ENCODE measurements around the gene TTLL13. TPM values are rescaled to one million over a fixed set of nuclear protein-coding genes. Genes with fewer than 3 reads are reported as not detected.

TTLL13 gene
- total RNA-seq, 4 donors from 2014 or later, result not detected

DNA sequence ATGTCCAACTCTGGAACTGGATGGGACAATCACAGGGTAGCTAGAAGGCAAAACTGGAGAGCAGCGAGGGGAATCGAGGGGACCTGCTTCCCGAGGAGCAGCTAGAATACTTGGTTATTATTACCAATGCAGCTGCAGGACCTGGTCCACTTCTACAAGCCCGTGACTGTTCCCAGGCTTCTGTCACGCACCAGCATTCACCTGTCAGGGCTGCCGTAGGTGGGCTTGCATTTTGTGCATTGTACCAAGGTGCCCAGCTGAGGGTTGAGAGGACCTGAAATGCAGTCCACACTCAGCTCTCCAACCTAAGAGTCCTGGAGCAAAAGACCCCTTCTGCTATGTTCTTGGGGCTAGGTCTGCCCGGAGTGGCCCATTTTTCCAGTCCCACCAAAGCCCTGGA is 45.9 kb upstream of the TTLL13 start:
- no peaks in the 10 kb centered on the region for H3K9me3 ChIP-seq
- H3K36me3 ChIP-seq, result peaks cover 0 to 29% (median 0%) of the 10 kb centered on the region in 3 donors
- no peak overlapping the region for H3K27ac ChIP-seq
- no peak overlapping the region for H3K4me3 ChIP-seq
- DNase-seq, result no peak
- TF ChIP-seq, protein P1, sequence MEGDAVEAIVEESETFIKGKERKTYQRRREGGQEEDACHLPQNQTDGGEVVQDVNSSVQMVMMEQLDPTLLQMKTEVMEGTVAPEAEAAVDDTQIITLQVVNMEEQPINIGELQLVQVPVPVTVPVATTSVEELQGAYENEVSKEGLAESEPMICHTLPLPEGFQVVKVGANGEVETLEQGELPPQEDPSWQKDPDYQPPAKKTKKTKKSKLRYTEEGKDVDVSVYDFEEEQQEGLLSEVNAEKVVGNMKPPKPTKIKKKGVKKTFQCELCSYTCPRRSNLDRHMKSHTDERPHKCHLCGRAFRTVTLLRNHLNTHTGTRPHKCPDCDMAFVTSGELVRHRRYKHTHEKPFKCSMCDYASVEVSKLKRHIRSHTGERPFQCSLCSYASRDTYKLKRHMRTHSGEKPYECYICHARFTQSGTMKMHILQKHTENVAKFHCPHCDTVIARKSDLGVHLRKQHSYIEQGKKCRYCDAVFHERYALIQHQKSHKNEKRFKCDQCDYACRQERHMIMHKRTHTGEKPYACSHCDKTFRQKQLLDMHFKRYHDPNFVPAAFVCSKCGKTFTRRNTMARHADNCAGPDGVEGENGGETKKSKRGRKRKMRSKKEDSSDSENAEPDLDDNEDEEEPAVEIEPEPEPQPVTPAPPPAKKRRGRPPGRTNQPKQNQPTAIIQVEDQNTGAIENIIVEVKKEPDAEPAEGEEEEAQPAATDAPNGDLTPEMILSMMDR (IDR thresholded peaks at IDR 0.05), result no peak
- TF ChIP-seq POLR2A (IDR thresholded peaks at IDR 0.05), result no peak
- H3K4me1 ChIP-seq, result peaks cover 0 to 35% (median 13%) of the 10 kb centered on the region in 4 donors
- H3K27me3 ChIP-seq, result no peaks in the 10 kb centered on the region

DNA sequence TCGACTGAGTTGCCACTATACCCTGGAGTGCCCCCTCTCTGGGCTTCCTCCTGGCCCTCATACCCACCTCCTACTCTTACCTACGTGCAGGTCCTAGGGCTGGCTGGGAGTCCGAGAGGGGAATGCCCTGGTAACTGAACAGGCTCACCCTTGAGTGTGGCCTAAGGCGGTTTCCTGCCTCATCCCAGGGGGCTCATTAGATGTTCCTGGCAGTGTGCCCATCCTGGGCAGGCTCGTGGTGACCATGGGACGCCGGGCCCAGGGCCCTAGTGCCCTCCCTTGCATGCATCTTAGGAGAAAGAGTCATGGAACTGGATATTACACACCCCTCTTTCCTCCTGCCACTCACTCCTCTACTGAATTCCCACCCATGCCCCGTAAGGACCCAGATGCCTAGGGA is 45.4 kb upstream of the TTLL13 start:
- H3K36me3 ChIP-seq, result peaks cover 0 to 33% (median 0%) of the 10 kb centered on the region in 3 donors
- H3K27me3 ChIP-seq, result no peaks in the 10 kb centered on the region
- no peaks in the 10 kb centered on the region for H3K9me3 ChIP-seq
- H3K4me1 ChIP-seq, result peaks cover 0 to 35% (median 13%) of the 10 kb centered on the region in 4 donors
- no peak for DNase-seq
- TF ChIP-seq, protein P1 (IDR thresholded peaks at IDR 0.05), result no peak
- no peak for TF ChIP-seq POLR2A (IDR thresholded peaks at IDR 0.05)
- H3K27ac ChIP-seq, result no peak overlapping the region
- no peak overlapping the region for H3K4me3 ChIP-seq

DNA sequence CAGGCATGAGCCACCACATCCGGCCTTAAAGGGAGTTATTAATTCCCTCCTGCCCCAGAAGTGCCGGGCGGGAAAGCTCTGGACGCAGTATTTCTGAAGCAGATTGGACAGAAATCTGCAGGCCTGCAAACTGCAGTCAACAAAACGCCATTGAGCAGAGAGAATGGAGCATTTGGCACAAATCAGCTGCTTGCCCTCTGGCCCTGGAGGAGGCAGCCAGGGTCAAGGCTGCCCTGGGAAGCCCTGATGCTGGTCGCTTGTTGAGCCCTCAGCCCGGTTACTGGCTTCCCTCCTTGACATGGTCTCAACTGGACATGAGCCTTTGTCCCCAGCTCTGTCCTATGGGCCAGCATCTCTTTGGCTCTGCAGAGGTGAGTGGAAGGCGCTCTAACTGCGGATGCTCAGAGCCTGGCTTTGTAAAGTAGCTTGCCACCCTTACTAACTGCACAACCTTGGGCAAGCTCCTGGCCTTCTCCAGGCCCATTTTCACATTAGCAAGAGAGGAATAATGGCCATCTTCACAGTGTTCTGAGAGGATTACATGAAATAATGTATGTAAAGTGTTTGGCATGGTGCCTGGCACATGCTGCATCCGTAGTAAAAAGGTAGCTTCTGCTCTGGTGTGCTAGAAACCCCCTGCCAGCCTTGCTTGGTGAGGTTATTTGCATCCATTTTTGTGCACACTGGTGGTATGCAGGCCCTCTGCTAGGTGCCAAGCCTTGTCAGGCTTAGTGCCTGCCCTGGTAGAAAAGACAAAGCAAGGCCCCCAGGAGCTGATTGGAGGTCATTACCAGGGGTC is 44.1 kb upstream of the TTLL13 start:
- no peak overlapping the region for H3K4me3 ChIP-seq
- H3K4me1 ChIP-seq, result peaks cover 0 to 44% (median 13%) of the 10 kb centered on the region in 4 donors
- H3K27ac ChIP-seq, result no peak overlapping the region
- no peaks in the 10 kb centered on the region for H3K27me3 ChIP-seq
- no peak for DNase-seq
- H3K9me3 ChIP-seq, result no peaks in the 10 kb centered on the region
- no peak for TF ChIP-seq POLR2A (IDR thresholded peaks at IDR 0.05)
- TF ChIP-seq, protein P1 (IDR thresholded peaks at IDR 0.05), result no peak
- H3K36me3 ChIP-seq, result peaks cover 0 to 46% (median 0%) of the 10 kb centered on the region in 3 donors

DNA sequence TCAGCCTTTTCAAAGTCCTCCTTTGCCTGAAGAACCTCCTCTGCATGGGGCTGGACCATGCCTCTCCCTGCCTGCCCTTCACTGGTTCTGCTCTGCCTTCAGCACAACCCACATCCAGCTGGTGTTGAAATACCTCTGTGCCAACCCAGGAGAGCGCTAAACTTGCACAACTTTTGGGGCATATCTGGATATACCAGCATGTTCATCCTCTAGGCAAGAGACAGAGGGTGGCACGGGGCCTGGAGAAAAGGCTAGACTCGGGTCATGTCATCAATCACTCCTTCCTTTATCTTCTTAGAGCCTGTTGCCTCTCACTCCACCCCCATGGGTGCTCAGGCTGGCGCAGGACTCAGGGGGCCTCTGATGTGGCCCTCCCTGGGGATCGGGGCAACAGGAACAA is 43.5 kb upstream of the TTLL13 start:
- no peaks in the 10 kb centered on the region for H3K9me3 ChIP-seq
- DNase-seq, result no peak
- peaks cover 1 to 44% (median 13%) of the 10 kb centered on the region in 4 donors for H3K4me1 ChIP-seq
- H3K36me3 ChIP-seq, result peaks cover 0 to 46% (median 0%) of the 10 kb centered on the region in 3 donors
- no peak overlapping the region for H3K27ac ChIP-seq
- TF ChIP-seq, protein P1 (IDR thresholded peaks at IDR 0.05), result no peak
- TF ChIP-seq POLR2A (IDR thresholded peaks at IDR 0.05), result no peak
- no peak overlapping the region for H3K4me3 ChIP-seq
- no peaks in the 10 kb centered on the region for H3K27me3 ChIP-seq

DNA sequence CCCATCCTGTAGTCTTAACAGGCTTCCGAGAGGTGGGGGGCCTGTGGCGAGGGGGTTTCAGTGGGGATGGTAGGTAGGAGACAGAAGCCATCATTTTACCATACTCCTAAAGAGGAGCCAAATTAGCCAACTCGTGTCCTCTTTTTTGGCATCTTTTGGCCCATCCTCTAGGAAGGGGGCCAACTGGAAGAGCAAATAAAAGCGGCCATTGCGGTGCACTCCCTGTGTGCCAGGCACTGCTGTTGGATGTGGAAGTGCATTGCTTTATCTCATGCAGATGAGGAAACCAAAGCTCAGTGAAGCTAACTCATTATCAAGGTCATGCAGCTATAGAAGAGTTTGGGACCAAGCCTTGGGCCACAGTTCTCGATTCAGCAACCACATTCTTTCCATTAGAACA is 42.1 kb upstream of the TTLL13 start:
- no peak for DNase-seq
- no peak for TF ChIP-seq POLR2A (IDR thresholded peaks at IDR 0.05)
- TF ChIP-seq, protein P1 (IDR thresholded peaks at IDR 0.05), result no peak
- Histone ChIP-seq H3K36me3 (peaks cover 0 to 46% (median 0%) of the 10 kb centered on the region in 3 donors), H3K4me3 (no peak overlapping the region), H3K9me3 (no peaks in the 10 kb centered on the region), H3K27me3 (no peaks in the 10 kb centered on the region), H3K27ac (no peak overlapping the region), H3K4me1 (peaks cover 10 to 51% (median 20%) of the 10 kb centered on the region in 4 donors)
